Activated CD4-positive, CD25-positive, alpha-beta regulatory T cell treated with anti-CD3 and anti-CD28 coated beads, Interleukin-2, amount 50 U/mL, for 24 hours (primary cell): ENCODE measurements around the gene C16orf95.
"Not testable (repeated sequence)": the region's sequence is repeated elsewhere in the genome, so short reads cannot be mapped to it uniquely, and the experiment has no call there.

Experiments used
- ATAC-seq, 2 donors: fragments of 150-1000 bp; cut with Tn5 transposase; one replicate each; pipeline ENCODE4 v1.10.0; 2021; ENCODE audit warnings: mild to moderate bottlenecking in 1 of 2, moderate library complexity in 1 of 2

Gene C16orf95

DNA sequence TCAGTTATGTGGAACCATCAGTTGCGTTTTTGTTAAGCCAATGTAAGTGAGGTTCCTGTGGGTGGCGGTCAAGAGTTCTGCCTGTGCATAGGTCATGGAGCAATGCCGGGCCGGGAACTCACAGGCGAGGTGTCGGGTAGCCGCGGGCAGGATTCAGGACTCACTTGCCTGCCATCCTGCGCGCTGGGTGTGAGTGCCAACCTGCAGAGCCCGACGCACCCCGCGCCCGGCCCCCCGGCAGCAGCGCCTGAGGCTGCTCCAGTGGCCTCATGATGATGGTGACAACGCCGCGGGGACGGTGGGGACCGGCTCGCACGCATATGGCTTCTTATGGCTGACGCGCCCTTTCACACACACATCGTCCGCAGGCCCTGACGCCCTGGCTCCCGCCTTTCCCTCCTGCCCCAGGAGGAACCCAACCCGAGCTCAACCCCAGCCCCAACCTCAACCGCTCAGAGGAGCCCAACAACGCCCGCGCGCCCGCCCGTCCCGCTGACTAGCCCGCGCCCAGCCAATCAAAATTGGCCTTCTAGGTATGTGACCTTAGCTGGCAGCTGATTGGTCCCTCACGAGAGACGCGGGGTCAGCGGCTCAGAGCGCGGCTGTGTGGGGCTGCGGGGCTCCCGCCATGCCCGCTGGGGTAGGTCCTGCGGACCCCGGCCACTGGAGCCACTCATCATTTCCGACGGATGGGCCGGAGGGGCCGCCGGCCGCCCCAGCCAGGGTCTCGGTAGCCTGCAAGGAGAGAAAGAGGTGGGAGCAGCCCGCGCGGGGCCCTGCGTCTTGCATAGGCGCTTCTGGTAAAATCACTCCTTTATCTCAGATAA, at the start of gene C16orf95:
C16orf95 (minus strand) TSS at position 470 of the 827 bp plus-strand sequence; CDS start at position 320, 150 bp downstream.
- peak; percentile 96 to 97 for ATAC-seq

DNA sequence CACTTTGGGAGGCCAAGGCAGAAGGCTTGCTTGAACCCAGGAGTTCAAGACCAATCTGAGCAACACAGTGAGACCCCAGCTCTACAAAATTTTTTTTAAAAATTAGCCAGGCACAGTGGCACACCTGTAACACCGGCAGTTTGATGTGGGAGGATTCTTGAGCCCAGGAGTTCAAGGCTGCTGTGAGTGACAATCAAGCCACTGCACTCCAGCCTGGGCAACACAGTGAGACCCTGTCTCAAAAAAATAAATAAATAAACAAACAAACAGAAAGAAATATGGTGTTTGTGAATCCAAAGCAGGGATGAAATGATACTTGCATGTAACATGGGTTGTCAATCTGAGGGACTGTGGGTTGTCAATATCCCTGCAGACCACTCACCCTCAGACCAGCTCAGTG, 49.7 kb upstream of the C16orf95 start:
- no peak for ATAC-seq

DNA sequence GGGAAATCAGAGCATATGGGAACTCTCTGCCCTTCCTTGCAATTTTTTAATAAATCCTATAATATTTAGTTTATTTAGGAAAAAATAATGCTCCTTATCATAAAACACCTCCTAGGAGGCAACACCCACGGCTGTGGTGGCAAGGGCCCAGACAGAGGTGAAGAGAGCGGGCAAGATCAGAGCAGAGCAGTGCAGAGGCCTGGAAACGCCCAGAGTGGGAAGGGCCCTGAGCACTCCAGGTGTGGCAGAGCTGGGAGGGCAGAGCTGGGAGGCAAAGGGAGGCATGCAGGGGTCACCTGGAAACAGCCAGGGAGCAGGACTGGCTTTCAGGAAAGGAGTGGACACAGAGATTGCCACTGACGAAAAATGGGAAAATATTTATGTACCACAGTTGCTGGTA, 49.1 kb upstream of the C16orf95 start:
- ATAC-seq = no peak

GRCh38 chr16:87365021-87365713, 48.0 kb upstream of the C16orf95 start:
- no peak for ATAC-seq

DNA sequence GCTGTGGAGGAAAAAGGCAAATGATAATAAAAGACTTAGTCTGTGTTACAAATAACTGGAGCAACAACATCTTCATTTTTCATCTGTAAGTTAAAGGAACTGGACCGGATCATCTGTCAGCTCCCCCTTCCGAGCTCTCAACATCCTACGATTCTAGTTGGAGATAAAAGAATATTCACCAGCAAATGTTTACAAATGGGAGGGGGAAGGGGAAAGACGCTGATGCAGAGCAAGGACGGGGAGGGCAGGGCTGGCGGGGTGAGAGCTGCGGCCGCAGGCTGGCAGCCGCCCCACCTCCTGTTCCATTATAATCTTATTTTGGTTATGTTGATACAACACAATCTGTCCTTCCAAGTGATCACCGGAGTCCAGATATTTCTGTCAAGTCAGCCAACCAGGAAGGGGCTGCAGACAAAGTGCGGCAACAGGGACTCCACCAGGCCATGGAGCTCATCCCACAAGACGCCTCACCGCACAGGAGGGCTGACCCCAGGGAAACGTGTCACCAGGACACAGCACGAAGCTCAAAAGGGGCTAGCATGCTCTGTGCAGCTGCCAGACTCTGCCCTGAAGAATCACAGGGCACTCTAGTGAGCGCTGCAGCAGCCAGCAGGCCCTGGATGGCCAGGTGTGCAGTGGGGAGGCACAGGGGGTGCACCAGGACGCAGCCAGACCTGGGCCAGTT, 46.7 kb upstream of the C16orf95 start:
- no peak for ATAC-seq

DNA sequence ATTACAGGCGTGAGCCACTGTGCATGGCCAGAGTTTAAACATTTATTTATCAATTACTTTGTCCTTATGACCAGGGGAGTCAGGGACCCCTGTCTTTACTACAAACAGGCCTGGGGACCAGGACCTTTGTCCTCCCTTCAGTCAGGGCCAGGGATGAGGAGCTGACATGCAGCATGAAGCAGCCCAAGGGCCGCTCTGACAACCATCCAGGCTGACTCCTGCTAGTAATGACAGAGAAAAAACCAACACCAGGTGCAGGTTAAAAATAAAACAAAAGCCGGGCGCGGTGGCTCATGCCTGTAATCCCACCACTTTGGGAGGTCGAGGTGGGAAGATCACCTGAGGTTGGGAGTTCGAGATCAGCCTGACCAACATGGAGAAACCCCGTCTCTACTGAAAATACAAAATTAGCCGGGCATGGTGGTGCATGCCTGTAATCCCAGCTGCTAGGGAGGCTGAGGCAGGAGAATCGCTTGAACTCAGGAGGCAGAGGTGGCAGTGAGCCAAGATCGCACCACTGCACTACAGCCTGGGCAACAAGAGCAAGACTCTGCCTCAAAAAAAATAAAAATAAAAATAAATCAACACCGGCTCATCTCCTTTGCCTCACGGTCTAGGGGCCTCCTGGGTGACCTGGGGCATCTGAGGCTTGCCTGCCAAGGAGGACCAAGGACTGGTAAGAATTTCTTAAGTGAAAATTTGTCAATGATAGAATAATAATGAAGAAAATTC, 45.8 kb upstream of the C16orf95 start:
- ATAC-seq = not testable (repeated sequence)

GRCh38 chr16:87361916-87362619, 44.9 kb upstream of the C16orf95 start:
- no peak for ATAC-seq

- no peak for ATAC-seq
These were observed 43.8 kb upstream of the C16orf95 start for GRCh38 chr16:87360862-87361610.

GRCh38 chr16:87359121-87359520, 41.9 kb upstream of the C16orf95 start:
- no peak for ATAC-seq

DNA sequence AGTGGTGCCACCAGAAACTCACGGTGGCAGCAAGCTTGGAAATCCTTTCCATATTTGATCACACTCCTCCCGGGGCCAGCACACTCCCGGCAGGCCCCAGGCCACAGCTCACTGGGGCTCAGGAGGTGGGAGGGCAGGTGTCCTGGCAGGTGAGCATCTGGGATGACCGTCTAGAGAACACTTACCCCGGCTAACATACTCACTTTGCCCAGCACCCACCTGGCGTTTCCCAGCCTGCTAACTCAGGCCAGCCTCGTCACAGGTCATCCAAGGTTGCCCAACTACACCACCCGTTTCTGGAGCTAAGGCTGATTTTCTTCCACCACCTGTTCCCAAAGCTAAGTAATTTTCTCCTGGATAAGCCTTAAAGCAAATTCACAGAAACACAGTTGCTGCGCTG, 41.5 kb upstream of the C16orf95 start:
- no peak for ATAC-seq

GRCh38 chr16:87358250-87358649, 41.1 kb upstream of the C16orf95 start:
- ATAC-seq = no peak

DNA sequence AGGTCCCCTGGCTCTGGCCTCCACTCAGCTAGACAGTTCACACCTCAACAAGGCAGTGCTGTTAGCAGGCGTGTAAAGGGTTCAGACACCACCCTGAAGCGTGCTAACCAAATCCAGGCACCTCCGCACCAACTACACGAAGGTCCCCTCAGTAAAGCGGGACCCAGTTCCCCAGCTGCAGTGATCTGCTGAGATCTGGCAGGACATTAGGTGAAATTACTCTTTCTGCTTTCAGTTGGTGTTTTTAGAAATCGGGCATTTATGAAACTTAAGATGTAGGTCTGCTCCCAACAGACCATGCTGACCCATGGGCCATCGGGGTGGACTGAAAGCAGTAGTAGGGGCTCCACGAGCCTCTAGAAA, 39.3 kb upstream of the C16orf95 start:
- ATAC-seq = no peak

DNA sequence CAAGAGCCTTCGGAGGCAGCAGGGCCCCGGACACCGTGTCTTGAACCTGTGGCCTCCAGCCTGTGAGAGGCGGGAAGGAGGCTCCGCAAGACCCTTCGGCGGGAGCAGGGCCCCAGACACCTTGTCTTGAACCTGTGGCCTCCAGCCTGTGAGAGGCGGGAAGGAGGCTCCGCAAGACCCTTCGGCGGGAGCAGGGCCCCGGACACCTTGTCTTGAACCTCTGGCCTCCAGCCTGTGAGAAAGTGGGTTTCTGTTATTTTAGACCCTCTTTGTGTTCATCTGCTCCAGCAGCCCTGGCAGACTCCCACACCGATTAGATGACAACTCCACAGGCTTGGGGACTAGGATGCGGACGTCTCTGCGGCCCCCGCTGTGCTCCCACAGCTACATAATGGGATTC, 36.4 kb upstream of the C16orf95 start:
- ATAC-seq = no peak

GRCh38 chr16:87352818-87353217, 35.6 kb upstream of the C16orf95 start:
- no peak for ATAC-seq

- no peak for ATAC-seq
These were observed 34.1 kb upstream of the C16orf95 start for GRCh38 chr16:87351320-87351698.

- ATAC-seq = no peak
These were observed 33.6 kb upstream of the C16orf95 start for GRCh38 chr16:87350681-87351319.

- ATAC-seq = no peak
These were observed 32.8 kb upstream of the C16orf95 start for GRCh38 chr16:87350031-87350430.

DNA sequence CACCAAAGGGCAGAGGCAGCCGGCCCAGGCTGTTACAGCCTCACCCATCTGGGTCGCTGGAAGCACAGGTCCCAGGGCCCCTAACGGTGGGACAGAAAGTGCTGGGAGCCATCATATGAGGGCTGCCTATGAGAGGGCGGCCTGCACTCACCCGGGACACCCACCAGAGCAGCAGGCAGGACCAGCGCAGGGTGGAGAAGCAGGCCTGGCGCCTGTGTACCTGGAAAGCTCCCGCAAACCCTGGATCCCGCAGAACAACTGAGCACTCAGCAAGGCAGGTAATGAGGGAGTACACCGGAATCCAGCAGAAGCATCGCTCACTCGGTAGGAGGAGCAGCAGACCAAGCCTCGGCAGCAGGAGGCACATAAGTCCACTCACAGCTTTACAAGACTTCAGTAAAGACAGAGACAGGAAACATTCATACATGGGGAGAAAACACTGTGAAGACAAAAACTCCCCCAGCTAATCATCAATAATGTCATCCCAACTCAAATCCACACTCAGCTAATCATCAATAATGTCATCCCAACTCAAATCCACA, 31.5 kb upstream of the C16orf95 start:
- ATAC-seq = no peak

GRCh38 chr16:87347932-87348615, 30.9 kb upstream of the C16orf95 start:
- no peak for ATAC-seq

DNA sequence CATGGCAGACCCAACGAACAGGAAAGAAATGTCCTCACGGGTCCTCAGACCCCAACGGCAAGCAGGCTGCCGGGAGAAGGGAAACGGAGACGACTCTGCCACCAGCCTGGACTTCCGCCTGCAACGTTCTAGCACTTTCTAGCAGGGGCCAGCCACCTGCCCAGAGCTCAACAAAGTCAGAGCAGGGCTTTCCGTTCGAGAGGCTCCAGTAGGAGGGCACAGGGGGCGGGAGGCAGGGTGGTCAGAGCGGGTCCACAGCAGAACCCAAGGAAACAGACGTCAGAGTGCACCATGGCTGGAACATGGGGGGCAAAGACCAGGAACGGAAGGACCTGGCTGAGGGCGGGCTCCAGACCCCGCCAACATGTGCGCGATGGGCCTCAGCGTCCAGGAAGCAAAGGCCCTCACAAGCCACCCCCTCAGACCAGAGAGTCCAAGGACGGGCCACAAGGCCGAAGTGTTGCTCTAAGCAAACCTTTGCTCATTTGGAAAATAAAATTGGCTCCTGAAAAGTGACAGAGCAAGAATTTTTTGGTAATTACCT, 29.4 kb upstream of the C16orf95 start:
- no peak for ATAC-seq
